GM20000 (cell line): ENCODE measurements around the gene TPTE2.

Source experiments
- DNase-seq: peaks from one replicate; pipeline ENCODE4 v3.0.0; 2012; ENCODE audit warnings: low spot score
- TF ChIP-seq, protein P1 (sequence below): IDR thresholded peaks from 2 replicates; pipeline ENCODE4 v1.5.1; 2012; ENCODE audit warnings: mild to moderate bottlenecking, control low read depth; ENCODE audit errors: extremely low read depth, missing control alignments

The TPTE2 gene

DNA sequence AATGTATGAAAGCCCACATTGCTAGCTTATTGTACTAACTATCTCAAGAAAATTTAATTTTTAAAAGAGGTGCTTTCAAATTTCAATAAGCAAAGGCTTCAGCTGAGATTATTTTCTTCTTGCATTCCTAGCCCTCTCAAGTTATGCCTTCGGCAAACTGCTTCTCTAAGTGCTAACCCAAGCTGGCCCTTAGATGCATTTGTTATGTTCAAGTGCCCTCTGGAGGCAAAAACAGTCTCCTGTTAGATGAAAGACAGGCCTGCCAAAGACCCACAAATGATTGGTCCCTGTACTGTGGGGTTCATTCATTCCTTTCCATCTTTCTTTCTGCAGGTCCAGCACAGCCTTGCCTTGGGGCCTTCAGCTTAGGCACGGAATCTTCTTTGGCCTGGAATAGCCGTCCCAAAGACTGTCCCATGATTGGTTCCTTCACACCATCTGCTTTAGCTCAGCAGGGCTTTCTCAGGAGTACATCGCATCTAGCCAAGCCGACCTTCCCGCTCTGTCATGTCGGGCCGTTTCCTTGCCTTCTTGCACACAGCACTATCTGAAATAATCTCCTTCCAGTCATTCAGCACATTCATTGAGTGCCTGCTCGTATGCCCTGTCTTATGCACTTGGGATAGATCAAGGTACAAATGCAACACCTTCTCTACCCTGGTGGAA lies 26.4 kb upstream of the TPTE2 start:
- TF ChIP-seq, protein P1, sequence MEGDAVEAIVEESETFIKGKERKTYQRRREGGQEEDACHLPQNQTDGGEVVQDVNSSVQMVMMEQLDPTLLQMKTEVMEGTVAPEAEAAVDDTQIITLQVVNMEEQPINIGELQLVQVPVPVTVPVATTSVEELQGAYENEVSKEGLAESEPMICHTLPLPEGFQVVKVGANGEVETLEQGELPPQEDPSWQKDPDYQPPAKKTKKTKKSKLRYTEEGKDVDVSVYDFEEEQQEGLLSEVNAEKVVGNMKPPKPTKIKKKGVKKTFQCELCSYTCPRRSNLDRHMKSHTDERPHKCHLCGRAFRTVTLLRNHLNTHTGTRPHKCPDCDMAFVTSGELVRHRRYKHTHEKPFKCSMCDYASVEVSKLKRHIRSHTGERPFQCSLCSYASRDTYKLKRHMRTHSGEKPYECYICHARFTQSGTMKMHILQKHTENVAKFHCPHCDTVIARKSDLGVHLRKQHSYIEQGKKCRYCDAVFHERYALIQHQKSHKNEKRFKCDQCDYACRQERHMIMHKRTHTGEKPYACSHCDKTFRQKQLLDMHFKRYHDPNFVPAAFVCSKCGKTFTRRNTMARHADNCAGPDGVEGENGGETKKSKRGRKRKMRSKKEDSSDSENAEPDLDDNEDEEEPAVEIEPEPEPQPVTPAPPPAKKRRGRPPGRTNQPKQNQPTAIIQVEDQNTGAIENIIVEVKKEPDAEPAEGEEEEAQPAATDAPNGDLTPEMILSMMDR = peak; percentile 51
- DNase-seq = peak; percentile 46

DNA sequence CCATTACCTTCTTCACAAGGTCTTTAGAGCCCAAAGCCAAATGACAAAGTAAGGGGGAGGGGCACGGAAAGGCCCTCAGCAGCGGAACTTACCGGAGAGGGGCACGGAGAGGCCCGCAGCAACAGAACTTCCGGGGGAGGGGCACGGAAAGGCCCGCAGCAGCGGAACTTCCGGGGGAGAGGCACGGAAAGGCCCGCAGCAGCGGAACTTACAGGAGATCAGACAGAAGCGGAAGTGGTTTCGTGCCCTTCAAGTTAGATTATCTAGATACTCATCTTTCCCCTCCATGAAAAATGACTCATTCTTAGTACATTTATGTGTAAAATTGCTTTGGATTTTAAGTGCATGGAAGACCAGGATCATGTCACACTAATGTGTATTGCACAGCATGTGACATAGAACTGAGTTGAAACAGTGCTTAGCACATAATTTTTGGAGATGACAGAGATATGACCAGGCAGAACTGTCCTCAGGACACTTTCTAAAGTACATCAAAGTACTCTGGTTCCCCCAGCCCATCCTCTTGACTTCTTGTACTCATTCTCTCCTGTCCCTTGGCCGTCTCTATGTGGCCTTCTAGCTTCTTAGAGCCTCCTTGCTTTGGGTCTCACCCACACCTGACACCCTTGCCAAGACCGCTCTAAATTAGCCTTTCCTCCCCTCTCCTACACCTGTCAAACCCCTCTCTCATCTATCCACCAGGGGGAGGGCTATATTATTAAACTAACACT lies 25.7 kb upstream of the TPTE2 start:
- TF ChIP-seq, protein P1 = no peak
- DNase-seq = peak; percentile 72

DNA sequence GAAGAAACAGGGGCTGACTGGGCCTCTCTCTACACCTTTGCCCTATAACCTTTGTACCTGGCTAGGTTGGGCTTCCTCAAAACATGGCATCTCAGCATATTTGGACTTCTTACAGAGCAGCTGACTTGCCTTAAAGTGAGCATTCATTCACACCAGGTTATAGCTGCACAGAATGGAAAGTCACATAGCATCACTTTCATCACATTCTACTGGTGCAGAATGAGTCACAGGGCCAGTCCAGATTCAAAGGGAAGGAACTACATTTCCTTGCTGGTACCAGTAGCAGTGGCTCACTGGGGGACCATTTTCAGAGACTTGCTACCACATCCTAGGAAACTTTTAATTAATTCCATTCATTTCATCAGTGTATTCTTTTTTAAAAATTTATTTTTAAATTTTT lies 20.3 kb upstream of the TPTE2 start:
- TF ChIP-seq, protein P1 = no peak
- DNase-seq = no peak

DNA sequence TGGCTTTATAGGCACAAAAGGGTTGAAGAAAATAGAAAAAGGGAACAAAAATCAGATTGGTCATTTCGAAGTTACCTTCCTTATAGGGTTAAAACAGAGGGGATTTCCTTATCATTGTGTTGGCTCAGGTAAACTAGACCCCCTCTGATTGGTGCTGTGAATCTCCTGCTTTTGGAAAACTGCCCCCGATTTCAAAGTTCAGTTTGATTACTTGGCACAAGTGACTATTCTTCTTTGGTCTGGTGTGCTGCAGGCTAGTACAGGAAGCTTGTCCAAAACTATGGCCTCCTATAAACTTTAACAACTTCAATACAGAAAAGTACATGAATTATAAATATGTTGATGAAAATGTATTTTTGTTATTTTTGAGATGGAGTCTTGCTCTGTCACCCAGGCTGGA lies 13.9 kb upstream of the TPTE2 start:
- TF ChIP-seq, protein P1 = no peak
- DNase-seq = no peak

DNA sequence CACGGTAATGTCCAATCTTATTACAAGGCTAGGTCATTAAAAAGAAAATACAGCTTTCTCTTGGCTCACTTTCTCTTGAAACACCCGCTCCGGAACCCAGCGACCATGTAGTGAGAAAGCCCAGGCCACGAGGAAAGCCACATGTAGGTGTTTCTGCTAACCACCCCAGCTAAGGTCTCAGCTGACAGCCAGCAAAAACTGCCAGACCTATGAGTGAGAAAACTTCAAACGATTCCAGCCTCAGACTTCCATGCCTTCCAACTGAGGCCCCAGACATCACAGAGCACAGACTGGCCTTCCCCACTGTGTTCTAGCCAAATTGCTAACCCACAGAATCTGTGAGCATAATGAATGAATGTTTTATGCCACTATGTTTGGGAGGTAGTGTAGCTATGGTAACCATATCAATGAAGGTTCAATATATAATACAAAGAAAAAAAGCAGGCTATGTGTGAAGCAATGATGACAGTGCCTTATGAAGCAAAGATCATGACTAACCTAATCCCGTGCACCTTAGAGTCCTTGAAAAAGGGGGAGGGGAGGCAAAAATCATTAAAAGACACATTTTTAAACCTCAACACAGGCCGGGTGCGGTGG lies 11.9 kb upstream of the TPTE2 start:
- TF ChIP-seq, protein P1 = no peak
- no peak for DNase-seq

DNA sequence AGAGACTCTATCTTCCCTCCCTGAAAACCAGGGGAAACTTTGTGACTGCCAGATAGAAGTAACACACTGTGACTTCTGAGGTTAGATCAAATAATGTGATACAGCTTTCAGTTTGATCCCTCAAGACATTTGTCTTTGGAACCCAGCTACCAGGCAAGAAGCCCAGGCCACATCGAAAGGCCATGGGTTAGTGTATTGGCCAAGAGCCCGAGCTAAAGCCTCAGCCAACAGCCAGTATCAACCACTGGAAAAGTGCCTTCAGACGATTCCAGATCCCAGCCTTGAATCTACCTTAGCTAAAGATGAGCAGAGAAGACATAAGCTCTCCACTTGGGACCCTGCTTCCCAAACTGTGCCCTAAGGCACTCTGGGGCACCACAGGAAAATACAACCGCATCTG lies 10.9 kb upstream of the TPTE2 start:
- TF ChIP-seq, protein P1 = no peak
- no peak for DNase-seq

DNA sequence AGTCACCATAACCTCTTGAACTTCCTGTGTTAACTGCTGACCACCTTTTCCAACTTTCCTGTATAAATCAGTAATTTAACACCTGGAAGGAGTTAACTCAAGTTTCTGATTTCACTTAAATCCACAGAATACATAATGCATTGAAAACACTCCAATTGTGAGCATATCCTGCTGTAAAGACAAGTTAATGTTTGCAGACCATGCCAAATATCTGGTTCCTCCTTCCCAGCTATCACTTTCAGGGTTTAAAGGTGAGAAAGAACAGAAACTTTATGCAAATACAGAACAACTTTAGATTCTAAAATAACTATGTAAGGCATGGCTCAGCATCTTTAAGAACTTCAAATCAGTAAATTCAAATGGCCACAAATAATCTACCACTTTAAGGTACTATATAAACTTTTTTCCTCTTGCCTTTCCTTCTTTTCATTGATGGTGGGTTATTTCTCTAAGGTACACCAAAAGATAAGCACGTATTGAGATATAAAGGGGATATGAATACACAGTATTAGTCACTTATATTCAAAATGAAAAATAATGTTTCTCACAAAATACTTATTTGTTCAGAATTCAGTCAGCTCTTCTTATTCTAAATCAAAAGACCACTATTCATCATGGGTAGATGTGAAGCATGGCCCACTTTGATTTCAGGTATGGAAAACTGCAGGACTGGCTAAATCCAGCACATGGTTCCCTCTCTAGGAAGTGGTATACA lies 6.6 kb upstream of the TPTE2 start:
- DNase-seq = peak; percentile 45
- TF ChIP-seq, protein P1 = no peak
